Left lung (tissue), 14 donors: Measurements from ENCODE around the gene IL11. TPM values are rescaled to one million over a fixed set of nuclear protein-coding genes. Genes with fewer than 3 reads are reported as not detected.

Experiments used
- ATAC-seq: fragments of 200-7000 bp; cut with Tn5 transposase; one replicate; pipeline ENCODE4 v1.9.1; 2020; ENCODE audit warnings: moderate library complexity
- DNase-seq, 4 donors: peaks; one replicate each; pipeline ENCODE4 v3.0.0-alpha.2; 2013 to 2020
- H3K27ac ChIP-seq, 2 donors: fragments of 200-600 bp; sonication (generic) in 1 of 2; one replicate each; pipeline versions ENCODE4 v1.5.0 to v1.8.0; 2020 to 2021
- H3K27me3 ChIP-seq, 2 donors: fragments of 200-600 bp; sonication (generic) in 1 of 2; one replicate each; pipeline versions ENCODE4 v1.5.0 to v1.8.0; 2020 to 2021
- H3K36me3 ChIP-seq, 2 donors: fragments of 200-600 bp; sonication (generic) in 1 of 2; one replicate each; pipeline versions ENCODE4 v1.5.0 to v1.8.0; 2020 to 2021
- H3K4me1 ChIP-seq, 2 donors: fragments of 200-600 bp; one replicate each; pipeline ENCODE4 v1.8.0; 2021
- H3K4me3 ChIP-seq, 2 donors: fragments of 200-600 bp; sonication (generic) in 1 of 2; one replicate each; pipeline versions ENCODE4 v1.5.0 to v1.8.0; 2020 to 2021; ENCODE audit warnings: mild to moderate bottlenecking in 1 of 2
- H3K9me3 ChIP-seq, 2 donors: fragments of 200-600 bp; sonication (generic) in 1 of 2; one replicate each; pipeline versions ENCODE4 v1.5.0 to v1.8.0; 2020 to 2021
- intact Hi-C, 2 donors: fragments of 100-400 bp; cut with DNase I; formaldehyde crosslinking; loops; one replicate each; pipeline versions ENCODE4 v1.11.2 to v1.14.2; 2022
- long read RNA-seq, 12 donors: library from polyadenylated mRNA in 2 of 12; unstranded in 2 of 12; transcript quantifications; one replicate each; pipeline ENCODE4 v2.0.0 and lab custom pipeline, GENCODE V29; 2019 to 2026
- polyA plus RNA-seq, 6 donors: library from polyadenylated mRNA; unstranded; fragments of 120-200 nt; gene quantifications; one replicate each; pipeline ENCODE4 v1.2.1, GENCODE V29; 2013; ENCODE audit not compliant: insufficient read length in 6 of 6
- total RNA-seq, 2 donors: library from RNA; stranded (reverse); fragmentation: NEBNext Ultra II Directional; extraction: Animal tissue kit (Norgen Biotek cat#: 25700); gene quantifications; one replicate each; pipeline ENCODE4 v1.2.1, GENCODE V29; 2021
- TF ChIP-seq, protein P1 (sequence below), 2 donors: fragments of 200-600 bp; sonication (generic) in 1 of 2; IDR thresholded peaks; one replicate each; pipeline versions ENCODE4 v1.5.0 to v1.8.0; 2021; ENCODE audit warnings: antibody characterized with exemption in 2 of 2
- donor health status: DM: no; HTN: yes; CAD: no.
- donor health status: DM: no; HTN: no; CAD: no.

The IL11 gene
- under 1 TPM; 0.10 to 0.44 TPM for total RNA-seq
- under 1 TPM; 0.16 to 0.90 (median 0.43) TPM for polyA plus RNA-seq
- long read RNA-seq, donor 1, result 0 reads
- long read RNA-seq, donor 2, partial matches to known transcripts, result 3,393 of 5,492 reads
- long read RNA-seq, donor 2, other reads (novel, unspliced or antisense), result 2,099 of 5,492 reads
- long read RNA-seq, donor 3, result 0 reads
- long read RNA-seq, donor 4, result 0 reads
- long read RNA-seq, donor 5, partial matches to known transcripts, result 2,387 of 2,758 reads
- long read RNA-seq, donor 5, other reads (novel, unspliced or antisense), result 371 of 2,758 reads
- long read RNA-seq, donor 6, result 0 reads
- long read RNA-seq, donor 7, result 0 reads
- long read RNA-seq, donor 8, result 0 reads
- long read RNA-seq, donor 9, result 0 reads
- long read RNA-seq, donor 10, result 0 reads
- long read RNA-seq, donor 11, result 0 reads
- long read RNA-seq, donor 12, partial matches to known transcripts, result 7 of 37 reads
- long read RNA-seq, donor 12, other reads (novel, unspliced or antisense), result 30 of 37 reads

DNA sequence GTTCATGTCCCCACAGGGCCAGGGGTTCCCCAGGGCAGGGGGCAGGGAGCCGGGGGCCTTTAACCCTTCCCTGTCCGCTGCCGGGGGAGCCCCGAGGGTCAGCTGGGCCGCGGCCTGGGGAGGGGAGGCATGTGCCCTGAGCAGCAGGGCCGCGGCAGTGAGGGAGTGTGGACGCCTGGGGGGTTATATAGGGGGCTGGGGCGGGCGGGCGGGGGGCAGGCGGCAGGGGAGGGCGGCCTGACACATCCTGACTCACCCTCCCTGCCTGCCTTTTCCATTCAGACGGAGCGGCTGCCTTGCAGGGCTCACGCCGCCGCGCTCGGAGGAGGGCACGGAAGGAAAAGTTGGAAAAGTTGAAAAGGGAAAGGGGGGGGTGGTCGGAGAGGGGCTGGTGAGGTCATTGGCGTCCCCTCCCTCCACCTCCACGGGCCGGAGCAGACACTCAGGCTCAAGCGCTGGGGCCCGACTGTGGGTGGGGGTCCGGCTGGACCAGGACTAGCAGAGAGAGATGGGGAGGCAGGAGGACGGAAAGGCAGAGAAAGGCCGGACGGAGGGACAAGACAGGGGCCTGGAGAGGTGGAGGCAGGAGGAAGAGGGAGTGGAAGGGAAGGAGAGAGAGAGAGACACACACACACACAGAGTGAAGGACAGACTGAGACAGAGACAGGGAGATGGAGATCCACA, at the start of gene IL11:
TSS of gene IL11 (minus strand) at position 159 of the 684 bp plus-strand sequence. CDS start at position 6, 153 bp downstream.
- ATAC-seq (no peak), DNase-seq (no peak)
- Histone ChIP-seq H3K27me3 (peaks cover 32 to 86% of the 10 kb centered on the region in 2 donors), H3K4me3 (no peak within 1 kb of the TSS), H3K36me3 (no peaks in the 10 kb centered on the region), H3K4me1 (peaks cover 5 to 11% of the 10 kb centered on the region in 2 donors), H3K27ac (no peak within 1 kb of the TSS), H3K9me3 (no peaks in the 10 kb centered on the region)
- intact Hi-C loops, result no loop called here
- TF ChIP-seq, protein P1, sequence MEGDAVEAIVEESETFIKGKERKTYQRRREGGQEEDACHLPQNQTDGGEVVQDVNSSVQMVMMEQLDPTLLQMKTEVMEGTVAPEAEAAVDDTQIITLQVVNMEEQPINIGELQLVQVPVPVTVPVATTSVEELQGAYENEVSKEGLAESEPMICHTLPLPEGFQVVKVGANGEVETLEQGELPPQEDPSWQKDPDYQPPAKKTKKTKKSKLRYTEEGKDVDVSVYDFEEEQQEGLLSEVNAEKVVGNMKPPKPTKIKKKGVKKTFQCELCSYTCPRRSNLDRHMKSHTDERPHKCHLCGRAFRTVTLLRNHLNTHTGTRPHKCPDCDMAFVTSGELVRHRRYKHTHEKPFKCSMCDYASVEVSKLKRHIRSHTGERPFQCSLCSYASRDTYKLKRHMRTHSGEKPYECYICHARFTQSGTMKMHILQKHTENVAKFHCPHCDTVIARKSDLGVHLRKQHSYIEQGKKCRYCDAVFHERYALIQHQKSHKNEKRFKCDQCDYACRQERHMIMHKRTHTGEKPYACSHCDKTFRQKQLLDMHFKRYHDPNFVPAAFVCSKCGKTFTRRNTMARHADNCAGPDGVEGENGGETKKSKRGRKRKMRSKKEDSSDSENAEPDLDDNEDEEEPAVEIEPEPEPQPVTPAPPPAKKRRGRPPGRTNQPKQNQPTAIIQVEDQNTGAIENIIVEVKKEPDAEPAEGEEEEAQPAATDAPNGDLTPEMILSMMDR (IDR thresholded peaks at IDR 0.05), result no peak

DNA sequence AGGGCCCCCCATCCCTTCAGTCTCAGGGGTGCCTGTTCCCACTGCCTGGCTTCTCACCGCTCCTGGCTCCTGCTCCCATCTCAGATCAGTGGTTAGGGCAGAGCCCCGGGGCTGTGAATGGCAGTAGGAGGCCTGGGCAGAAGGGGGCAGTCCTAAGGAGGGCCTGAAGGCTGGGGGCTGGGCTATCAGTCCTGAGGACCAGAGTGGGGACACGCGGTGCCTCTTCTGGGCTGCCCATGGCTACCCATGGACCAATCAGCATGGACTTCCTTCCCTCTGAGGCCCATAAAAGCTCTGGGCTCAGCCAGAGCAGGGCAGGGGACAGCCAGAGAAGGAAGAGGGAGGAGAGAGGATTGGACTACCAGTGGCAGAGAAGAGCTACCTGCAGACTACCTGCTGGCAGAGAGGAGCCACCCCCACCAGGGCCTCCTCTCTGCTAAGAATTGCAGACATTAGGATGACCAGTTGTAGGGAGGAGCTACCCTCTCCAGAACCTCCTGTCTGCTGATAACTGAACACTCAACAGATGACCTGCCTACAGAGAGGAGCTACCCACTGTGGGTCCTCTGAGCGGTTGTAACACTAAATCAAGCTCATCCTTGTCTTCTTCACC, 49.5 kb upstream of the IL11 start:
- Histone ChIP-seq H3K4me3 (no peak overlapping the region), H3K4me1 (no peaks in the 10 kb centered on the region), H3K36me3 (no peaks in the 10 kb centered on the region), H3K9me3 (no peaks in the 10 kb centered on the region), H3K27me3 (peaks cover 0 to 36% of the 10 kb centered on the region in 2 donors), H3K27ac (no peak overlapping the region)
- ATAC-seq, result no peak
- intact Hi-C loops, result loop anchor here in 1 of 2 donors (10.0 kb wide), 1 partner anchor 125 kb away; no protein-coding TSS in a partner anchor
- no peak for DNase-seq
- TF ChIP-seq, protein P1 (IDR thresholded peaks at IDR 0.05), result no peak

DNA sequence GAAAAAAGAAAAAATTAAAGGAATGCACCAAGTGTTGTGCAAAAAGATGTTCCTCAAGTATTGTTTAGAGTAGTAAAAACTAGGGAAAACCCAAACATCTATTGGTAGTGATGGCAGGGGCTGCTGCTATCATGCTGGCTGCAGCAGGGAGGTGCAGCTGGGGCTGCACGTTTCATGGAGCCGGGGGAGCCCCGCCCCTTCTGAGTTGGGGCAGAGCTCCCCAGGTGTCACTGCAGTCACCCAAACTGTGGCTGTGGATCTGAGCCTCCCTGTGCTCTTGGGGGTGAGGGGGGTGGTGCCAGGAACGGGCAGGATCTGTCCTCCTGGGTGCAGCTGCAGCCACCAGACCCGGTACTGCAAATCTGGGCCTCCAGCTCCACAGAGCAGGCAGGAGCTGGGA, 48.8 kb upstream of the IL11 start:
- H3K27me3 ChIP-seq, result peaks cover 0 to 30% of the 10 kb centered on the region in 2 donors
- no peaks in the 10 kb centered on the region for H3K9me3 ChIP-seq
- H3K4me1 ChIP-seq, result no peaks in the 10 kb centered on the region
- intact Hi-C loops, result loop anchor here in 1 of 2 donors (10.0 kb wide), 1 partner anchor 124 kb away; no protein-coding TSS in a partner anchor
- no peak overlapping the region for H3K27ac ChIP-seq
- ATAC-seq (no peak), DNase-seq (no peak)
- no peaks in the 10 kb centered on the region for H3K36me3 ChIP-seq
- H3K4me3 ChIP-seq, result no peak overlapping the region
- TF ChIP-seq, protein P1 (IDR thresholded peaks at IDR 0.05), result no peak

DNA sequence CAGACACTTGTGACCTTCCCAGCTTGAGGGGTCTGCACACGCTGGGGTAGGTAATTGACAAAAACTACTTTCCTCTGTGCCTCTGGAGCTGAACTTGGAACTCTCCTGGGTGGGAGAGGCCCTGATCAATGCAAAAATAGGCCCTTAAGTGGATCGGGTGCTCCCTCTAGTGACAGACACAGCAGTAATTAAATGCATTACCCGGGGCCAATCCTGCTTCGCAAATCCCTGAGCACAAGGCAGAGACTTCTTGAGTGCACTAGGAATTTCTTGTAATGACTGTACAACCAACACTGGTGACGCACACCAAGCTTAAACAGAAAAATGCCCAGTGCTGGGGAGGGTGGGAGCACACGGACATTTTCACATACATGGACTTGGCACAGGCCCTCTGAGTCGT, 47.9 kb upstream of the IL11 start:
- peak in 3 of 4 donors; percentile 52 to 81 (median 53) for DNase-seq
- Histone ChIP-seq H3K36me3 (no peaks in the 10 kb centered on the region), H3K4me1 (no peaks in the 10 kb centered on the region), H3K27ac (no peak overlapping the region), H3K9me3 (no peaks in the 10 kb centered on the region), H3K4me3 (no peak overlapping the region), H3K27me3 (peaks cover 0 to 23% of the 10 kb centered on the region in 2 donors)
- TF ChIP-seq, protein P1 (IDR thresholded peaks at IDR 0.05), result peak; percentile 44 to 63
- intact Hi-C loops, result loop anchor here in 1 of 2 donors (10.0 kb wide), 1 partner anchor 123 kb away; no protein-coding TSS in a partner anchor
- ATAC-seq, result peak; percentile 95
